Glomerular visceral epithelial cell (primary cell): ENCODE results near the gene FBXO21.
"Not testable (repeated sequence)": the region's sequence is repeated elsewhere in the genome, so short reads cannot be mapped to it uniquely, and the experiment has no call there.

ENCODE experiments used
- DNase-seq: peaks from one replicate; pipeline ENCODE4 v3.0.0-alpha.2; 2016; ENCODE audit errors: extremely low spot score

The FBXO21 gene

GRCh38 chr12:117190210-117190781 lies at the start of gene FBXO21:
TSS of gene FBXO21 (minus strand) at chr12:117190470. CDS start at chr12:117190456, 14 bp downstream.
- DNase-seq, result peak; percentile 86

- DNase-seq, result peak; percentile 51
These were observed 46.3 kb upstream of the FBXO21 start for GRCh38 chr12:117236456-117237001.

- DNase-seq, result no peak
These were observed 45.0 kb upstream of the FBXO21 start for GRCh38 chr12:117235261-117235660.

- no peak for DNase-seq
These were observed 44.2 kb upstream of the FBXO21 start for GRCh38 chr12:117234441-117234840.

- no peak for DNase-seq
These were observed 41.5 kb upstream of the FBXO21 start for GRCh38 chr12:117231750-117232149.

- DNase-seq, result no peak
These were observed 38.0 kb upstream of the FBXO21 start for GRCh38 chr12:117228239-117228638.

- no peak for DNase-seq
These were observed 36.9 kb upstream of the FBXO21 start for GRCh38 chr12:117227000-117227653.

- DNase-seq, result no peak
These were observed 36.2 kb upstream of the FBXO21 start for GRCh38 chr12:117226505-117226904.

- no peak for DNase-seq
These were observed 34.9 kb upstream of the FBXO21 start for GRCh38 chr12:117225179-117225578.

GRCh38 chr12:117220947-117221346 lies 30.7 kb upstream of the FBXO21 start:
- not testable (repeated sequence) for DNase-seq

GRCh38 chr12:117218149-117218548 lies 27.9 kb upstream of the FBXO21 start:
- DNase-seq, result no peak

GRCh38 chr12:117216686-117217085 lies 26.4 kb upstream of the FBXO21 start:
- DNase-seq, result no peak

- DNase-seq, result no peak
These were observed 24.5 kb upstream of the FBXO21 start for GRCh38 chr12:117214797-117215196.

GRCh38 chr12:117213295-117213808 lies 23.1 kb upstream of the FBXO21 start:
- DNase-seq, result no peak

GRCh38 chr12:117212563-117213190 lies 22.4 kb upstream of the FBXO21 start:
- DNase-seq, result peak; percentile 66

- no peak for DNase-seq
These were observed 20.1 kb upstream of the FBXO21 start for GRCh38 chr12:117210266-117210918.

GRCh38 chr12:117209626-117210025 lies 19.4 kb upstream of the FBXO21 start:
- DNase-seq, result no peak

- no peak for DNase-seq
These were observed 18.7 kb upstream of the FBXO21 start for GRCh38 chr12:117208811-117209455.

GRCh38 chr12:117208206-117208605 lies 17.9 kb upstream of the FBXO21 start:
- DNase-seq, result no peak

- no peak for DNase-seq
These were observed 17.4 kb upstream of the FBXO21 start for GRCh38 chr12:117207675-117208074.

GRCh38 chr12:117202556-117202955 lies 12.3 kb upstream of the FBXO21 start:
- no peak for DNase-seq

- DNase-seq, result no peak
These were observed 11.8 kb upstream of the FBXO21 start for GRCh38 chr12:117202033-117202432.
